Activated naive CD4-positive, alpha-beta T cell treated with anti-CD3 and anti-CD28 coated beads, Interleukin-2, amount 50 U/mL, for 72 hours (primary cell): Measurements from ENCODE around the gene LTBP3. TPM values are rescaled to one million over a fixed set of nuclear protein-coding genes. Genes with fewer than 3 reads are reported as not detected.

Source experiments
- ATAC-seq, 2 donors: fragments of 150-1000 bp; cut with Tn5 transposase; 2 replicates each; pipeline ENCODE4 v1.10.0; 2021; ENCODE audit warnings: mild to moderate bottlenecking in 2 of 2, moderate library complexity in 2 of 2
- DNase-seq, 2 donors: peaks; one replicate each; pipeline ENCODE4 v3.0.0; 2021 to 2022; ENCODE audit warnings: low spot score in 2 of 2
- H3K27ac Mint-ChIP-seq, 2 donors: one replicate each; pipeline ENCODE4 v1.8.0; 2022; ENCODE audit warnings: mild to moderate bottlenecking in 2 of 2, mixed read lengths in 2 of 2
- H3K36me3 Mint-ChIP-seq, 2 donors: one replicate each; pipeline ENCODE4 v1.8.0; 2022; ENCODE audit warnings: mixed read lengths in 2 of 2
- H3K9me3 Mint-ChIP-seq, 2 donors: one replicate each; pipeline ENCODE4 v1.8.0; 2022; ENCODE audit warnings: mixed read lengths in 2 of 2
- total RNA-seq, 2 donors: library from RNA; stranded (reverse); gene quantifications; one replicate each; pipeline ENCODE4 v1.2.3, GENCODE V29; 2022

Gene LTBP3
- total RNA-seq, 2 donors from 2014 or later, result 66.6 to 90.4 TPM

DNA sequence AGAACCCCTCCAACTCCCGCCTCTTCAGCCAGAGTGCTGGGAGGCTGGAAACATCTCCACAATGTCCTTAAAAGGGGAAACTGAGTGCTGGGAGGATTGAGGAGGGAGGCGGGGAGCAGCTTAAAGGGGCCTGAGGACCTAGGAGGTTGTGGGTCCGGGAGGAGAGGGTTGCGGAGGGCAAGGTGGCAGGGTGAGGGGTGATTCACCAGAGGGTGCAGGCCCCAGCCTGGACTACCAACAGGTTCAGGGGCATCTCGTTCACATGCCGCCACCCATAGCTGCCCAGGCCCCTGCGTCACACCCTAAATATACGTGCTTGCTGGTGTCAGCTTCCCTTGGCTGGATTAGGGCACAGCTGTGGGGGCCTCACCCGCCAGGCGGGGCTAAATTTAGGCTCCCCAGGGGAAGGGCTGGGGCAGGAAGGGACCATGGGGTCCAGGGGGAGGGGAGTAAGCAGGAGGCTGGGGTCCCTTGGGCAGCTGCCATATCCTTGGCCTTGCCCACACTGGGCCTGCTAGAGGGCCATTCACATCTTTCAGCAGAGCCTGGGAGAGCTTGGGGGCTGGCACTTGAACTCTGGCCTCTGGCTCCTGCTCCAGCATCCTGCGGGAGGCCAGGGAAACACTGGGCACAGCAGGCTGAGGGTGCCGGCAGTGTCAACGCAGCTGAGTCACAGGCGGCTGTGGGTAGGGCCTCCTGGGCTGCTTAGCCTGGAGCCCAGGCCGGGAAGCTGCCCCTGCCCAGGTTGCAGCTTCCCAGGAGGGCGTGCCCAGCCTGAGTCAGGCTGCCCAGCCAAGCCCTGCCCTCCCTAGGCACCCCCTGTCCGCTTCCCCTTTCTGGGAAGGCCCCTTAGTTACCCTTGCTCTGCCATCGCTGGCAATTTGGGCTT, 19.0 kb upstream of the LTBP3 start:
- no peaks in the 10 kb centered on the region for H3K9me3 Mint-ChIP-seq
- H3K27ac Mint-ChIP-seq, result peak overlapping the region; percentile 52 to 92
- ATAC-seq, result peak in 1 of 2 donors; percentile 38
- peaks cover 16 to 23% of the 10 kb centered on the region in 2 donors for H3K36me3 Mint-ChIP-seq
- peak in 1 of 2 donors; percentile 79 for DNase-seq

GRCh38 chr11:65576232-65576866, 18.2 kb upstream of the LTBP3 start:
- Mint-ChIP-seq H3K36me3 (peaks cover 20 to 28% of the 10 kb centered on the region in 2 donors), H3K27ac (peak overlapping the region; percentile 52 to 92), H3K9me3 (no peaks in the 10 kb centered on the region)
- peak in 1 of 2 donors; percentile 1 for ATAC-seq
- DNase-seq, result peak in 1 of 2 donors; percentile 73

- Mint-ChIP-seq H3K36me3 (peaks cover 24 to 28% of the 10 kb centered on the region in 2 donors), H3K27ac (peak within 1 kb of the TSS; percentile 92 to 93), H3K9me3 (no peaks in the 10 kb centered on the region)
- ATAC-seq (peak; percentile 43 to 62), DNase-seq (peak; percentile 78 to 89)
Observed at GRCh38 chr11:65575568-65576231, 17.5 kb upstream of the LTBP3 start, which contains the start of gene EHBP1L1. Gene EHBP1L1, plus strand, starts transcription at chr11:65576053. Its CDS starts 250 bp downstream, at chr11:65576303.

DNA sequence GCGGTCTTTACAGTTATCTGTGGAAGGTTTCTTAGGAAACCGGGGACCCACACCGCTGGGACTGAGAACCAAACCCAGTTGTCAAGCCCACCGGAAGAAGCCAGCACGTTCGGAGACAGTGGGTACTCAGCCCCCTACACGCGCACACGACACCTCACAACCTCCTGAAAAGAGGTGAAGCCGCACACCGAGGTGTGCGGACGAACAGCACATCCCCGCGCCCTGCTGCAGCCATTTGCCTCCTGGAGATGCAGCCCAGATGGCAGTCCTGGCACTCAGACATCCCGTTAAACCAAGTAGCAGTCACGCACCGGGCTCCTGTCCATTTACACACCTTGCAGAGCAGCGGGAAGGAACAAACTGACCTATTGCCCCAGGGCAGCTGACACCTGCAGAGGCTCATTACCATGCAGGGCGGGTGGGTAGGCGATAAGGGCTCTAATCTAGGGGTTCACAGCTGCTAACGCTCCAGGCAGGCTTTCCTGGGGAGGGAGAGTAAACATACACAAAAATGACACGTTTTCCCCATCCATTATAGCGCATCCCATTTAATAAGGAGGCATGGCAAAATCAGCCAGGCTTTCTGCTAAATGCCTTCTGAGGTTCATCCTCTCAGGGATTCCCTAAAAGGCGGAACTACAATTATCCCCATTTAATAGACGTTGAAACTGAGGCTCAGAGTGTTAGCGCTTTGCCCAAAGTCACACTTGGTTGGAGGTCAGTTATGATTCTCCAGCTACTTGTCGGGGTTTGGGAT, 16.8 kb upstream of the LTBP3 start:
- Mint-ChIP-seq H3K9me3 (no peaks in the 10 kb centered on the region), H3K27ac (peak overlapping the region; percentile 92 to 93), H3K36me3 (peaks cover 30 to 31% of the 10 kb centered on the region in 2 donors)
- DNase-seq (peak in 1 of 2 donors; percentile 42), ATAC-seq (peak in 1 of 2 donors; percentile 8)

DNA sequence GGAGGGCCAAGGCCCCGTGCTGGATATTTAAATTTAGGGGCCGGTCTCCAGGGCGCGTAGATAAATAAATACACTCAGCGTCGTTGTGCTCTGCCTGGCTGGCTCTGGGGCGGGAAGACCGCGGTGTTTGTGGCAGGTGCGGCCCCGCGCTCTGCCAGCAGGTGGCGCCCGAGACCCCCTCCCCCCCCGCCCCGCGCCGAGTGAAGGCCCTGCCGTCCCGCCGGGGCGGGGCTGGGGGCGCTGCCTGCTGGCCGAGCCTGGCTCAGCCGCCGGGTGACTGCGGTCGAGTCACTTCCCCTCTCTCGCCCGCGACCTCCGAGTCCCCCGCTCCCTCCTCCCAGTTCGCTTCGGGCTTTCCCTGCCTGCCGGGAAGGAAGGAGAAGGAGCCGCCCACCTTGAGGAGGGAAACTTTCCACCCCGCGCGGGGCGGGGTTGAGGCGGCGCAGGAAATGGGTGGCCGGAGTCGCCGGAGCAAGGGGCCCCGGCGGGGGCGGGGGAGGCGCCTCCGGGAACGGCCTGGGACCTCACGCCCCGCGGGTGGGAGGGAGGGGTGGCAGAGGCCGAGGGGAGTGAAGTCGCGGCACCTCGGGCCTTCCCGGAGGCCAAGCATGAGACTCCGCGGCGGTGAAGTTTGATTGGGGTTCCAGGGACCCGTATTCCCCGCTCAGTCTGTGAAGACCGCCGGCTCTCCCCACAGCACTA, 16.1 kb upstream of the LTBP3 start:
- ATAC-seq (peak; percentile 30 to 54), DNase-seq (peak; percentile 91 to 97)
- Mint-ChIP-seq H3K27ac (peak overlapping the region; percentile 92 to 93), H3K9me3 (no peaks in the 10 kb centered on the region), H3K36me3 (peaks cover 31 to 32% of the 10 kb centered on the region in 2 donors)

GRCh38 chr11:65573391-65574079, 15.4 kb upstream of the LTBP3 start:
- H3K9me3 Mint-ChIP-seq, result no peaks in the 10 kb centered on the region
- H3K27ac Mint-ChIP-seq, result peak overlapping the region; percentile 87 to 93
- peaks cover 34 to 36% of the 10 kb centered on the region in 2 donors for H3K36me3 Mint-ChIP-seq
- ATAC-seq (no peak), DNase-seq (no peak)

- peak; percentile 81 to 92 for DNase-seq
- H3K9me3 Mint-ChIP-seq, result no peaks in the 10 kb centered on the region
- H3K36me3 Mint-ChIP-seq, result peaks cover 25 to 31% of the 10 kb centered on the region in 2 donors
- H3K27ac Mint-ChIP-seq, result peak within 1 kb of the TSS; percentile 87 to 97
- peak in 1 of 2 donors; percentile 20 for ATAC-seq
Observed at GRCh38 chr11:65572356-65573051, 14.3 kb upstream of the LTBP3 start, which contains the start of gene FAM89B. Gene FAM89B, plus strand, starts transcription at chr11:65572538. Its CDS starts 132 bp downstream, at chr11:65572670.

GRCh38 chr11:65571940-65572339, 13.8 kb upstream of the LTBP3 start:
- no peaks in the 10 kb centered on the region for H3K9me3 Mint-ChIP-seq
- DNase-seq (no peak), ATAC-seq (no peak)
- H3K27ac Mint-ChIP-seq, result peak overlapping the region; percentile 66 to 97
- H3K36me3 Mint-ChIP-seq, result peaks cover 25 to 31% of the 10 kb centered on the region in 2 donors

DNA sequence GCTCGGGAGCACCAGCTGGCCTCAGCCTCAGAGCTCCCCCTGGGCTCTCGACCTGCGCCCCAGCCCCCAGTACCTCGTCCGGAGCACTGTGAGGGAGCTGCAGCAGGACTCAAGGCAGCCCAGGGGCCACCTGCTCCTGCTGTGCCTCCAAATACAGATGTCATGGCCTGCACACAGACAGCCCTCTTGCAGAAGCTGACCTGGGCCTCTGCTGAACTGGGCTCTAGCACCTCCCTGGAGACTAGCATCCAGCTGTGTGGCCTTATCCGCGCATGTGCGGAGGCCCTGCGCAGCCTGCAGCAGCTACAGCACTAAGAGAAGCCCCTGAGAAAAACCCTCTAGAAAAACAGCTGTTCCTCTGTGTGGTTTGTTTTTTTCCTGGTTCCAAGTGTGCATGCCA, 13.3 kb upstream of the LTBP3 start:
- peaks cover 21 to 31% of the 10 kb centered on the region in 2 donors for H3K36me3 Mint-ChIP-seq
- no peak for ATAC-seq
- peak overlapping the region; percentile 66 to 68 for H3K27ac Mint-ChIP-seq
- no peak for DNase-seq
- H3K9me3 Mint-ChIP-seq, result no peaks in the 10 kb centered on the region

GRCh38 chr11:65569973-65570918, 12.1 kb upstream of the LTBP3 start, which contains the start of gene ZNRD2:
Gene ZNRD2, plus strand, starts transcription at chr11:65570477. Its CDS starts 15 bp downstream, at chr11:65570492.
- DNase-seq (peak; percentile 99), ATAC-seq (peak; percentile 80)
- Mint-ChIP-seq H3K9me3 (no peaks in the 10 kb centered on the region), H3K36me3 (peaks cover 20 to 31% of the 10 kb centered on the region in 2 donors), H3K27ac (peak within 1 kb of the TSS; percentile 96)

GRCh38 chr11:65569164-65569972, 11.2 kb upstream of the LTBP3 start:
- no peak for DNase-seq
- Mint-ChIP-seq H3K27ac (peak overlapping the region; percentile 96), H3K9me3 (no peaks in the 10 kb centered on the region), H3K36me3 (peaks cover 20 to 31% of the 10 kb centered on the region in 2 donors)
- peak; percentile 23 to 27 for ATAC-seq

DNA sequence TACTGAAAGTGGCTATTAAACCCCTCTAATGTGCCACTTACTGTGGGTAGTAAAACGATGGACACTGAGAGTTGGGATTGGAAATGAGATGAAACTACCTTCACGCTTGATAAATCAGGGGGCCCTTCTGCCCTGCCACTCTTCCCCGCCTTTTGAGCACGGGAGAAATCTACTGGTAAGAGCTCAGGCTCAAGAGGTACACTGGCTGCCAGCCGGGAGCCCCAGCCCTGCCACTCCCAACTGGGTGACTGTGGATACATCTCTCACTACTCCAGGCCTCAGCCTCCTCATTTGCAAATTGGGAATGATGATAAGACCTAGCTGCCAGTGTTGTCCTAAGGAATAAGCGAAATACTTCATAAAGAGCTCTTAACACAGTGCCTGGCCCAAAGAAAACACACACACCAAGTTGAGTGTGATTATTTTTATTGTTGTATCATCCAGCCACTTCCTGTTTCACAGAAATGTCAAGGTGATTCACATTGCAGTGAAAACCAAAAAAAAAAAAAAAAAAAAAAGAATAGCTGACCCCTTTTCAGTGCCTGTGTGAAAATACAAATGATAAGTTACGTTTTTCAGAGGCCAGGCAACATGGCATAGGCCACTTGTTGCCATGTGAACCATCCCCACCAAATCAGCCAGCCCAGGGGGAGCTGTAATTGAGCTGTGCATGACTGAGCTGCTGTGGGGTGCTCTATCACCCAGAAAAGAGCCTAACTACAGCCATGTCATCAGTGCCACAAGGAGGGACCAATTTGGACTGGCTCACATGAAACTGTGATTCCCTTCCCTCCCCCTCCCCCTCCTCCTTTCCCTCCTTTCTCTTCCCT, 7.7 kb upstream of the LTBP3 start:
- H3K9me3 Mint-ChIP-seq, result no peaks in the 10 kb centered on the region
- H3K36me3 Mint-ChIP-seq, result peaks cover 14 to 16% of the 10 kb centered on the region in 2 donors
- no peak for DNase-seq
- peak in 1 of 2 donors; percentile 9 for ATAC-seq
- peak overlapping the region; percentile 89 to 97 for H3K27ac Mint-ChIP-seq
